HepG2 (cell line): ENCODE measurements around the gene LRRC4C.

Source experiments
- CEBPG ChIP-seq: IDR thresholded peaks from 2 replicates; pipeline ENCODE4 v1.6.1; 2016
- FOXK2 ChIP-seq: fragments of 450-650 bp; IDR thresholded peaks from 2 replicates; pipeline ENCODE4 v1.6.1; 2016
- POLR2A ChIP-seq, 2 experiments: IDR thresholded peaks; 2 replicates each; pipeline ENCODE4 v1.6.1; 2011; ENCODE audit warnings: low read depth in 2 of 2, low read length in 2 of 2, mild to moderate bottlenecking in 1 of 2, moderate library complexity in 1 of 2; ENCODE audit not compliant: insufficient read depth in 1 of 2
- RBFOX2 ChIP-seq: fragments of 200-400 bp; formaldehyde crosslinking; IDR thresholded peaks from 2 replicates; pipeline ENCODE4 v1.6.1; 2017; ENCODE audit warnings: low read depth, mild to moderate bottlenecking, low read length
- RFX5 ChIP-seq: IDR thresholded peaks from 2 replicates; pipeline ENCODE4 v1.6.1; 2011; ENCODE audit warnings: low read depth, low read length, improper control_type of control experiment
- TCF12 ChIP-seq, 2 experiments: fragments of 450-650 bp in 1 of 2; sonication (generic) in 1 of 2; formaldehyde crosslinking in 1 of 2; IDR thresholded peaks; 2 replicates each; pipeline versions ENCODE4 v1.6.1 to v1.8.0; 2017 to 2022; ENCODE audit warnings: antibody characterized with exemption in 1 of 2, mild to moderate bottlenecking in 1 of 2, missing genetic modification reagents in 1 of 2, moderate library complexity in 1 of 2
- TP53 ChIP-seq: sonication (generic); formaldehyde crosslinking; conservative IDR thresholded peaks from 2 replicates; pipeline ENCODE4 v1.4.0; 2020; ENCODE audit warnings: missing genetic modification reagents
- ZNF207 ChIP-seq: fragments of 450-650 bp; IDR thresholded peaks from 2 replicates; pipeline ENCODE4 v1.6.1; 2016; ENCODE audit warnings: antibody characterized with exemption, borderline replicate concordance
- ZNF577 ChIP-seq: sonication (generic); formaldehyde crosslinking; IDR thresholded peaks from 2 replicates; pipeline ENCODE4 v1.4.0; 2020; ENCODE audit warnings: mild to moderate bottlenecking, low read depth, missing genetic modification reagents, borderline replicate concordance
- TF ChIP-seq, protein P1 (sequence below): sonication (generic); formaldehyde crosslinking; IDR thresholded peaks from 2 replicates; pipeline ENCODE4 v1.4.0; 2020; ENCODE audit warnings: missing genetic modification reagents
- TF ChIP-seq, protein P2 (sequence below): sonication (generic); formaldehyde crosslinking; IDR thresholded peaks from 2 replicates; pipeline ENCODE4 v1.5.0; 2020; ENCODE audit warnings: mild to moderate bottlenecking, missing genetic modification reagents, moderate library complexity

DNA sequence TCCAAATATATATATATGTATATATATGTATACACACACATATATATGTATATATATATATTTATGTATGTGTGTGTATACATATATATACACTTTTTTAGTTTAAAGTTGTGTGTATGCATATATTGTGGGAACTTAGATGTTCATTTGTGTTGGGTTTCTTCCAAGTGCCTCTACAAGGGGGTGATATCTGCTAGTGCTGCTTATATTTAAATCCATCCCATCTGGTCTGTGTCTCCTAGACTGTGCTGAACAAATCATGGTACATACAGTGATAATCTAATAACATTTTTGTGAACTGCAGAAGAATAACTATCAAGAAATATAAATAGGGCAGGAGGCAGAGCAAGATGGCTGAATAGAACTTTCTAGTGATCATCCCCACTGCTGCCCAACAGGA, 696.4 kb downstream of the LRRC4C start:
- no peak for TF ChIP-seq CEBPG
- TF ChIP-seq, protein P1, sequence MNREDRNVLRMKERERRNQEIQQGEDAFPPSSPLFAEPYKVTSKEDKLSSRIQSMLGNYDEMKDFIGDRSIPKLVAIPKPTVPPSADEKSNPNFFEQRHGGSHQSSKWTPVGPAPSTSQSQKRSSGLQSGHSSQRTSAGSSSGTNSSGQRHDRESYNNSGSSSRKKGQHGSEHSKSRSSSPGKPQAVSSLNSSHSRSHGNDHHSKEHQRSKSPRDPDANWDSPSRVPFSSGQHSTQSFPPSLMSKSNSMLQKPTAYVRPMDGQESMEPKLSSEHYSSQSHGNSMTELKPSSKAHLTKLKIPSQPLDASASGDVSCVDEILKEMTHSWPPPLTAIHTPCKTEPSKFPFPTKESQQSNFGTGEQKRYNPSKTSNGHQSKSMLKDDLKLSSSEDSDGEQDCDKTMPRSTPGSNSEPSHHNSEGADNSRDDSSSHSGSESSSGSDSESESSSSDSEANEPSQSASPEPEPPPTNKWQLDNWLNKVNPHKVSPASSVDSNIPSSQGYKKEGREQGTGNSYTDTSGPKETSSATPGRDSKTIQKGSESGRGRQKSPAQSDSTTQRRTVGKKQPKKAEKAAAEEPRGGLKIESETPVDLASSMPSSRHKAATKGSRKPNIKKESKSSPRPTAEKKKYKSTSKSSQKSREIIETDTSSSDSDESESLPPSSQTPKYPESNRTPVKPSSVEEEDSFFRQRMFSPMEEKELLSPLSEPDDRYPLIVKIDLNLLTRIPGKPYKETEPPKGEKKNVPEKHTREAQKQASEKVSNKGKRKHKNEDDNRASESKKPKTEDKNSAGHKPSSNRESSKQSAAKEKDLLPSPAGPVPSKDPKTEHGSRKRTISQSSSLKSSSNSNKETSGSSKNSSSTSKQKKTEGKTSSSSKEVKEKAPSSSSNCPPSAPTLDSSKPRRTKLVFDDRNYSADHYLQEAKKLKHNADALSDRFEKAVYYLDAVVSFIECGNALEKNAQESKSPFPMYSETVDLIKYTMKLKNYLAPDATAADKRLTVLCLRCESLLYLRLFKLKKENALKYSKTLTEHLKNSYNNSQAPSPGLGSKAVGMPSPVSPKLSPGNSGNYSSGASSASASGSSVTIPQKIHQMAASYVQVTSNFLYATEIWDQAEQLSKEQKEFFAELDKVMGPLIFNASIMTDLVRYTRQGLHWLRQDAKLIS (CRISPR knock-in tag): no peak
- TF ChIP-seq RBFOX2: no peak
- TF ChIP-seq RFX5: no peak
- no peak for TF ChIP-seq TCF12 (IDR thresholded peaks at IDR 0.05)
- no peak for TF ChIP-seq TCF12 (CRISPR knock-in tag; IDR thresholded peaks at IDR 0.05)
- no peak for TF ChIP-seq TP53 (CRISPR knock-in tag)
- TF ChIP-seq, protein P2, sequence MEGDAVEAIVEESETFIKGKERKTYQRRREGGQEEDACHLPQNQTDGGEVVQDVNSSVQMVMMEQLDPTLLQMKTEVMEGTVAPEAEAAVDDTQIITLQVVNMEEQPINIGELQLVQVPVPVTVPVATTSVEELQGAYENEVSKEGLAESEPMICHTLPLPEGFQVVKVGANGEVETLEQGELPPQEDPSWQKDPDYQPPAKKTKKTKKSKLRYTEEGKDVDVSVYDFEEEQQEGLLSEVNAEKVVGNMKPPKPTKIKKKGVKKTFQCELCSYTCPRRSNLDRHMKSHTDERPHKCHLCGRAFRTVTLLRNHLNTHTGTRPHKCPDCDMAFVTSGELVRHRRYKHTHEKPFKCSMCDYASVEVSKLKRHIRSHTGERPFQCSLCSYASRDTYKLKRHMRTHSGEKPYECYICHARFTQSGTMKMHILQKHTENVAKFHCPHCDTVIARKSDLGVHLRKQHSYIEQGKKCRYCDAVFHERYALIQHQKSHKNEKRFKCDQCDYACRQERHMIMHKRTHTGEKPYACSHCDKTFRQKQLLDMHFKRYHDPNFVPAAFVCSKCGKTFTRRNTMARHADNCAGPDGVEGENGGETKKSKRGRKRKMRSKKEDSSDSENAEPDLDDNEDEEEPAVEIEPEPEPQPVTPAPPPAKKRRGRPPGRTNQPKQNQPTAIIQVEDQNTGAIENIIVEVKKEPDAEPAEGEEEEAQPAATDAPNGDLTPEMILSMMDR (CRISPR knock-in tag): no peak
- no peak for TF ChIP-seq POLR2A (IDR thresholded peaks at IDR 0.05; ENCODE audit: insufficient read depth in 1 of 2, low read depth in 2 of 2, low read length in 2 of 2)
- TF ChIP-seq ZNF207: no peak
- TF ChIP-seq FOXK2: no peak
- no peak for TF ChIP-seq ZNF577 (CRISPR knock-in tag)
